Stimulated activated naive B cell treated with anti-CD40 and anti-IgM and Interleukin-4, amounts not matched to agents 10 μg/mL and 1 μg/mL and 100 μg/mL, for 72 hours (primary cell): ENCODE measurements around the gene SLC9A2.

Experiments
- ATAC-seq, 2 donors: fragments of 150-1000 bp; cut with Tn5 transposase; replicated peaks; 2 replicates each; pipeline ENCODE4 v1.10.0; 2021; ENCODE audit warnings: moderate library complexity in 1 of 2
- DNase-seq: peaks from one replicate; pipeline ENCODE4 v3.0.0; 2021
- H3K27ac Mint-ChIP-seq: one replicate; pipeline ENCODE4 v1.8.0; 2022; ENCODE audit warnings: mild to moderate bottlenecking, mixed read lengths
- H3K27me3 Mint-ChIP-seq, 2 donors: one replicate each; pipeline ENCODE4 v1.8.0; 2022; ENCODE audit warnings: mixed read lengths in 2 of 2
- H3K36me3 Mint-ChIP-seq, 2 donors: one replicate each; pipeline ENCODE4 v1.8.0; 2022; ENCODE audit warnings: mixed read lengths in 2 of 2, mild to moderate bottlenecking in 1 of 2
- H3K4me1 Mint-ChIP-seq, 2 donors: one replicate each; pipeline ENCODE4 v1.8.0; 2022; ENCODE audit warnings: mixed read lengths in 2 of 2, mild to moderate bottlenecking in 1 of 2
- H3K4me3 Mint-ChIP-seq, 2 donors: one replicate each; pipeline ENCODE4 v1.8.0; 2022; ENCODE audit warnings: mild to moderate bottlenecking in 2 of 2, mixed read lengths in 2 of 2, moderate library complexity in 1 of 2
- H3K9me3 Mint-ChIP-seq, 2 donors: one replicate each; pipeline ENCODE4 v1.8.0; 2022; ENCODE audit warnings: mixed read lengths in 2 of 2, mild to moderate bottlenecking in 1 of 2

The SLC9A2 gene

DNA sequence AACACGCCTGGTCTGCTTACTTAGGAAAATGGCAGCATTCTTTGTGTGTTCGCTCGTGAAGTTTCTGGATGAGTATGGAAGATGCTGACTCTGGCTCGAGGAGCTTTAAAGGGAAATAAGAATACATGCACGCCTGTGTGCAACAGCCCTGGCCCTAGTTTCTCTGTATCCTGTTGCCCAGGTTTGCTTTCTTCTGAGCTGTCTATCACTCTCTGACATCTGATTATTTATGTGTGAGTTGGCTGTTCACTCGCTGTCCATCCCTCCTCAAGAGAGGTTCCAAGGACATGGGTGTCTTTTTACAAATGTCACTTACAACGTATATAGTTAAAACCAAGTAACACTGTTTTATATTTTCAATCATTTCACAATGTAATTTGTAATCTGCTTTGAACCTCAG, 16.0 kb downstream of the SLC9A2 start:
- ATAC-seq (no peak), DNase-seq (no peak)
- H3K27ac Mint-ChIP-seq, result no peak overlapping the region
- peaks cover 9 to 19% of the 10 kb centered on the region in 2 donors for H3K27me3 Mint-ChIP-seq
- H3K36me3 Mint-ChIP-seq, result no peaks in the 10 kb centered on the region
- H3K4me3 Mint-ChIP-seq, result no peak overlapping the region
- H3K9me3 Mint-ChIP-seq, result no peaks in the 10 kb centered on the region
- H3K4me1 Mint-ChIP-seq, result no peaks in the 10 kb centered on the region

DNA sequence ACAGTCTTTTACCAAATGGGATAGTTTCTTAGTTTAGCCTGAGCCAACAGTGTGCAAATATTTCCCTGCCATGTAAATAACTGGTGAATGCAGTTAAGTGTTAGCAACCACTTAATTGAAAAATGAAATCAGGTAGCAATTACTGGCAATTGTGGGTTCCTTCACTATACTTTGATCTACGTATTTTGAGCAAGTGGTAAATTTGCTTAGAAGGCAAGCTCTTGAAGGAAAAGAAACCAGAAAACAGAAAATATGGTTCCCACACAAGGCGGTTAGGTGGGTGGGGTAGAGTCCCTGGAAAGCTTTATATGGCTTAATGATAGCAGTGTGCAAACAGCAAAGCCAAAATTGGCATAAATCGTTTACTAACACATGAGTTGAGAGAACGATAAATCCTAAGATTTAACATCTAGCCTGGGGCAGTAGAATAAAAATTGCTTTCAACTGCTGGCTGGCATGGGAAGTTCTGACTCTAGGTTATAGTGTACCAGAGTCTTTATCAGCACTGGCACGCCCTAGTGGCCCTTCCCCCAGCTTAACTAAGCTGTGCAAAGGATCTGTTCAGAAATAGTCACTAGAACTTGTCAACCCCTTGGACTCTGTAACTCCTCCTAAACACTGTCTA, 17.0 kb downstream of the SLC9A2 start:
- DNase-seq (no peak), ATAC-seq (no peak)
- Mint-ChIP-seq H3K36me3 (no peaks in the 10 kb centered on the region), H3K27ac (no peak overlapping the region), H3K9me3 (no peaks in the 10 kb centered on the region), H3K4me3 (no peak overlapping the region), H3K27me3 (peaks cover 9 to 24% of the 10 kb centered on the region in 2 donors), H3K4me1 (no peaks in the 10 kb centered on the region)

DNA sequence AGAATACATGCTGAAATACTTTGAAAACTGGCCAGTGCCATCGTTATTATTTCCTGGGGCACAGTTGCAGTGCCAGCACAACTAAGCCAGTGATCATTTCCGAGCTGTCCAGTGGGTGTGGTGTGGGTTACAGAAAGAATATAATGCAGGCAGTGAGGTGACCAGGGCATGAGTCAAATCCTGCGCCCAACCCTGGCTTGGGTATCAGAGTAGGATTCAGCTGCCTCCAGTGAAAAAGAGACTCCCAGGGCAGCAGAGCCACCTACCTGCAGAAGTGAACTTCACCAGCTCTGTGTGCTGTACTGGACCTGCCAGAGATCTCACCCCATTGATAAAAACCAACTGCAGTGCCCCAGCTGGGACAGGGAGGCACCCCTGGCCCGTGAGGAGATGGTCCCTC, 18.0 kb downstream of the SLC9A2 start:
- Mint-ChIP-seq H3K4me1 (no peaks in the 10 kb centered on the region), H3K27ac (no peak overlapping the region), H3K4me3 (no peak overlapping the region), H3K36me3 (no peaks in the 10 kb centered on the region), H3K27me3 (peaks cover 9 to 27% of the 10 kb centered on the region in 2 donors), H3K9me3 (no peaks in the 10 kb centered on the region)
- no peak for DNase-seq
- no peak for ATAC-seq

DNA sequence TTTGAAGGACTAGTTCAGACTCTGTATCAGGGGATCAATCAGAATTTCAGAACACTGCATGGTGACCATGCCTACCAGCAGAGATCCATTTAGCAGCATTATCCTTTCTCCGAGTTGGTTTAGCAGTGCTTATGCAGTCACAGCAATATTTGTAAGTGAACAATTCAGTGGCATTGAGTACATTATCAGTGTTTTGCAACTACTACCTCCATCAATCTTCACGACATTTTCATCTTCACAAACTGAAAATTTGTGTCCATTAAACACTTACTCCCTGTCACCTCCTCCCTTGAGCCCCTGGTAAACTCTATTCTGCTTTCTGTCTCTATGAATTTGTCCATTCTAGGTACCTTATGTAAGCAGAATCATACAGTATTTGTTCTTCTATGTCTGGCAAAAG, 20.1 kb downstream of the SLC9A2 start:
- peaks cover 17 to 37% of the 10 kb centered on the region in 2 donors for H3K27me3 Mint-ChIP-seq
- H3K36me3 Mint-ChIP-seq, result no peaks in the 10 kb centered on the region
- H3K27ac Mint-ChIP-seq, result no peak overlapping the region
- no peak for ATAC-seq
- H3K9me3 Mint-ChIP-seq, result no peaks in the 10 kb centered on the region
- no peak overlapping the region for H3K4me3 Mint-ChIP-seq
- no peaks in the 10 kb centered on the region for H3K4me1 Mint-ChIP-seq
- DNase-seq, result no peak

DNA sequence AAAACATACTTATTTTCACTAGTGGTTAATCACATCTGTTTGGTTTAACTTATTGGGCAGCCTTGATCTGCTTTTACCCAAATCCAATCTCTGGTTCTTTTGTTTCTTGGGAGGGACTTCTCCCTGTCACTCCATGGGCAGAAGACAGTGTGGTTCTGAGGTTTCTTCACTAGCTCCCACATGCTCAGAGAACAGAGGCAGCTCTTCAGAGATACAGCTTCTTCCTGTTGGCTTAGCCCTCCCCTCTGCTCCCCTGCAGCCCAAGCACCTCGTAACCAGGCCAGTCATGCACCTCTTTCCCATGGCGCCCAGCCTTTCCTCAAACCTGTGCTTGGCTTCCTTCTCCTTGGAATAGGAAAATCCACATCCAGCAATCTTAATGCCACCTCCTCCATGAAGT, 32.8 kb downstream of the SLC9A2 start:
- H3K4me1 Mint-ChIP-seq, result no peaks in the 10 kb centered on the region
- H3K27ac Mint-ChIP-seq, result no peak overlapping the region
- no peak for ATAC-seq
- peaks cover 14 to 25% of the 10 kb centered on the region in 2 donors for H3K27me3 Mint-ChIP-seq
- H3K9me3 Mint-ChIP-seq, result peaks cover 6 to 10% of the 10 kb centered on the region in 2 donors
- H3K4me3 Mint-ChIP-seq, result no peak overlapping the region
- no peak for DNase-seq
- H3K36me3 Mint-ChIP-seq, result no peaks in the 10 kb centered on the region

DNA sequence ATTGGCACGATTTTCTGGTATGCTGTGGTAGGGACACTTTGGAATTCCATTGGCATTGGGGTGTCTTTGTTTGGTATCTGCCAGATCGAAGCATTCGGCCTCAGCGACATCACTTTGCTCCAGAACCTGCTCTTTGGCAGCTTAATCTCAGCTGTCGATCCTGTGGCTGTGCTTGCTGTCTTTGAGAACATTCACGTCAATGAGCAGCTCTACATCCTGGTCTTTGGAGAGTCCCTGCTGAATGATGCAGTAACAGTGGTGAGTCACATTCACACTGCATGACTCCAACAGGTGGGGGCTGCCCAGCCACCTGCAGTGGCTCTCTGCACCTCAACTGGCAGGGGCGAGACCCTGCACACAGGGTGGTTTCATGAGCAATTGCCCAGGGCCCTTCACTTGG, 38.4 kb downstream of the SLC9A2 start:
- no peak overlapping the region for H3K4me3 Mint-ChIP-seq
- ATAC-seq, result peak; percentile 61 to 85
- peaks cover 8 to 14% of the 10 kb centered on the region in 2 donors for H3K27me3 Mint-ChIP-seq
- H3K27ac Mint-ChIP-seq, result no peak overlapping the region
- DNase-seq, result no peak
- H3K9me3 Mint-ChIP-seq, result no peaks in the 10 kb centered on the region
- no peaks in the 10 kb centered on the region for H3K36me3 Mint-ChIP-seq
- peaks cover 0 to 6% of the 10 kb centered on the region in 2 donors for H3K4me1 Mint-ChIP-seq

DNA sequence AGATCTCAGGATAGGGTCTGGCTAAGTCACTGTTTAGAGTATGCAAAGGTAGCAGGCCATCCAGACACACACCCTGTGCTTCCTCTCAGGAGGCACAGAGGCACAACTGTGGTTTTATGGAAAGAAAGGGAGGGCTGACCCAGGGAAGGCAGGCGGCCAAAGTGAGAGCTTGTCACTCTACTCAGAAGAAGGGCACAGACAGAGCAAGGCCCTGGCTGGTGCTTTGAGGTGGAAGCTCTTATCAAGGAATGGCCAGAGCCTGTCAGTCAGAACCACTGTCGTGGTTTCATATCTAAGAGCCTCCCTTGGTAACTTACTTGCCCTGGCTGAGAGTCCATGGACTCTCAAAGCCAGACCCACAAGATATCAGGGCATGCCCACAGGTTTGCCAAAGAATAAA, 40.7 kb downstream of the SLC9A2 start:
- no peak overlapping the region for H3K4me3 Mint-ChIP-seq
- peaks cover 0 to 8% of the 10 kb centered on the region in 2 donors for H3K4me1 Mint-ChIP-seq
- H3K36me3 Mint-ChIP-seq, result no peaks in the 10 kb centered on the region
- H3K9me3 Mint-ChIP-seq, result no peaks in the 10 kb centered on the region
- ATAC-seq, result no peak
- no peak overlapping the region for H3K27ac Mint-ChIP-seq
- H3K27me3 Mint-ChIP-seq, result peaks cover 6 to 8% of the 10 kb centered on the region in 2 donors
- no peak for DNase-seq

DNA sequence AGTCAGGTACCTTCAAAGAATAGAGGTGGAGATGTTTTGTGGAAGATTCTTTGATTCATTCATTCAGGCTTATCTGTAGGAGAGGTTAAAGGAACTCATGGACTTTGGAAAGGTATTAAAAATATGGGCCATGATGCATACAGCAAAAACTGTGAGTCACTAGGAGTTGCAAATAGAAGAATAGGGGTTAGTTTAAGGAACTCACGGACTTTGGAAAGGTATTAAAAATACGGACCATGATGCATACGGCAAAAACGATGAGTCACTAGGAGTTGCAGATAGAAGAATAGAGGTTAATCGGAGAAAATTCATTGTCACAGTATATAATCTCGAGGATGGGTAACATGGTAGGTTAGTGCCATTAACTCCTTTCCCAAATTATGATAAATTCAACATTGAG, 41.2 kb downstream of the SLC9A2 start:
- Mint-ChIP-seq H3K27me3 (peaks cover 6 to 8% of the 10 kb centered on the region in 2 donors), H3K4me1 (peaks cover 0 to 8% of the 10 kb centered on the region in 2 donors), H3K36me3 (no peaks in the 10 kb centered on the region), H3K4me3 (no peak overlapping the region), H3K9me3 (no peaks in the 10 kb centered on the region), H3K27ac (no peak overlapping the region)
- no peak for DNase-seq
- ATAC-seq, result no peak

DNA sequence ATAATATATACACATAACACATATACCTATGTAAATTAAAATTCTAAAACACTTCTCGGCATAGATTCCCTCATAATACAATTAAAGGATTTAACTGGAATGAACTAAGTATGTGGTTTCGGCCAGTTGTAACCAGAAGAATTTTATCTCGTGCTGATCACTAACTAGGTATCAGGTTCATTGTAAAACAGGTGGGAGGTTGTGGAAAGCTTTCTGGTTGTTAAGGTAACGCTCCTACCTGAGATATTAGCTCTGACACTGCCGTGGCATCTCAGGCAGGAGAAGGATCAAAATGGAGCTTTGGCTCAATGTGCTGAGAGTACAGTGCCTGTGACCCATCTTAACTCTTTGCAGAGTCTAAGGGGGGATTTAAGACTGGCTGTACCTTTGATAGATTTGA, 42.5 kb downstream of the SLC9A2 start:
- Mint-ChIP-seq H3K4me3 (no peak overlapping the region), H3K27ac (no peak overlapping the region), H3K4me1 (peaks cover 0 to 8% of the 10 kb centered on the region in 2 donors), H3K9me3 (no peaks in the 10 kb centered on the region), H3K36me3 (no peaks in the 10 kb centered on the region), H3K27me3 (peaks cover 6 to 8% of the 10 kb centered on the region in 2 donors)
- DNase-seq (no peak), ATAC-seq (no peak)

DNA sequence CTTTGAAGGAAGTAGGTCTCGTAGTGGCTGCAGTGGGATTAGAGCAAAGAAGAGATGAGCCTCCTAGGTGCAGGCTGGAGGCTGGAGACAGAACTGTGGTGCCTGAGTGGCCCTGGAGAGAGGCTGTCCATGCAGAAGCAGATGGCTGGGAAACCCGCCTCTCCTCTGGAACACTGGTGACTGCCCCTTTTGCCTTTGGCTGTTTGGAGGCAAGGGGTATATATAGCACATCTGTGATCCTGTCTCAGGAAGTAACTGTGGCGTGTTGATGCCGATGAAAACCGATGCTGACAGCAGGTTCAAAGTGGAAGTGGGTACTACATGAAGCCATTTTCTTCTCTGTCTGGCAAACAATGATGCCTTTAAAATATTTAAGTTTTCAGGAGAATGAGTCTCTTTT, 43.5 kb downstream of the SLC9A2 start:
- H3K9me3 Mint-ChIP-seq, result no peaks in the 10 kb centered on the region
- ATAC-seq, result peak in 1 of 2 donors; percentile 19
- peaks cover 8 to 10% of the 10 kb centered on the region in 2 donors for H3K27me3 Mint-ChIP-seq
- no peak overlapping the region for H3K4me3 Mint-ChIP-seq
- no peaks in the 10 kb centered on the region for H3K36me3 Mint-ChIP-seq
- no peak overlapping the region for H3K27ac Mint-ChIP-seq
- DNase-seq, result no peak
- H3K4me1 Mint-ChIP-seq, result peaks cover 0 to 11% of the 10 kb centered on the region in 2 donors

DNA sequence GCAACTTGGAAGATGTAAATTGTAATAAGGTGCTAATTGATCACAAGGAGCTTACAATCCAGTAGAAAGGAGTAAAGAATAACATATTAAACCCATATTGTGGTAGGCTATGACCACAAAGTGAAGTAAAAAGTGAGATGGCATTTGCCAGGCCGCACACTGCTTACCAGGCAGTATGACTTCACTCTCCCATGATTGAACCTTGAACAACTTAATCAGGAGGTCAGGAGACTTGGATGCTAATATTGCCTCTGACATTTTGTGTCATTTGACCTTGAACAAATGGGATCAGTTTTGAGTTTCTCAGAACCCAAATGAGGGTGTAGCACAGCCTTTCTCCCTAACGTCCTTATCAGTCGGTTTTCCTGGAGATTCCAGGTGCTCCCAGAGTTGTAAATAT, 44.0 kb downstream of the SLC9A2 start:
- Mint-ChIP-seq H3K36me3 (no peaks in the 10 kb centered on the region), H3K9me3 (no peaks in the 10 kb centered on the region), H3K27ac (no peak overlapping the region), H3K4me1 (peaks cover 0 to 11% of the 10 kb centered on the region in 2 donors), H3K27me3 (peaks cover 8 to 10% of the 10 kb centered on the region in 2 donors), H3K4me3 (no peak overlapping the region)
- DNase-seq, result no peak
- ATAC-seq, result no peak

DNA sequence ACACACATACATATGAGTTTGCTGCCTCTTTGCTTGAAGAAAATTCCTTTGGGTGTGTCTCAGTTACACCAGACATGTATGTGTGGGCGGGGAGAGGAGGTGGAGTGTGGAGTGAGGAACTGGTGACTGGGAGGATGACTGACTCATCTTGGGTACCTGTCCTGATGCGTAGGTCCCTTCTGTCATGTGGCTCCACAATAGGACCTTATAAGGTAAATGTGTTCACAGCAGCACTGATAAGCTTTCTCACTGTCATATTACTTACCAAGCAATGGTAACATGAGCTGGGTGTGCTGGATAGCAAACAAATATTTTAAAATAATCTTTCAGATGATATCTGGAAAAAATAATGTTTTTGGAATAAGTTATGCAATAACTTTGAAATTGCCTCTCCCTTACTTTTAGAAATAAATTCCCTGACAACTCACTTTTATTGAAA, 45.1 kb downstream of the SLC9A2 start:
- Mint-ChIP-seq H3K36me3 (no peaks in the 10 kb centered on the region), H3K9me3 (no peaks in the 10 kb centered on the region), H3K27me3 (peaks cover 8 to 10% of the 10 kb centered on the region in 2 donors), H3K27ac (no peak overlapping the region), H3K4me3 (no peak overlapping the region), H3K4me1 (peaks cover 0 to 11% of the 10 kb centered on the region in 2 donors)
- DNase-seq (peak; percentile 24), ATAC-seq (peak; percentile 90 to 96)

DNA sequence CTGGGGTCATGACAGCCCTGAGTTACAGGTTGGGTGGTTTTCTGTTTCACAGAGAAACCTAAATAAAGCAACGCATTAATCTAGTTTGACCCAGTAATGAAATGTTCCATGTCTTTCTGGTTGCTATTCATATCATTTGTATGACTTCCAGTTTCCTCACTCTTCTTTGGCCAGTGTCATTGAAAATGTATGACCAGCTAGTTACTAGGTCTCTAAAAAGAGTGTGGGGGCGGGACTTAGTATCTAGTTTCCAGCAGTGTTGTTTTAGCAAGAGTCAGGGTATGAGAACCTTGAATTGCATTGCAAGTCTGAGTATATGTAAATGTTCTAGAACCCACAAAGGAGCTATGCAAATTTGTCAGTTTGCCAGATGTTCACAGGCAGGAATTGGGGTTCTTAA, 47.7 kb downstream of the SLC9A2 start:
- peaks cover 1 to 11% of the 10 kb centered on the region in 2 donors for H3K4me1 Mint-ChIP-seq
- no peak overlapping the region for H3K4me3 Mint-ChIP-seq
- ATAC-seq (no peak), DNase-seq (no peak)
- H3K9me3 Mint-ChIP-seq, result no peaks in the 10 kb centered on the region
- peak overlapping the region; percentile 6 for H3K27ac Mint-ChIP-seq
- no peaks in the 10 kb centered on the region for H3K36me3 Mint-ChIP-seq
- peaks cover 6 to 8% of the 10 kb centered on the region in 2 donors for H3K27me3 Mint-ChIP-seq

DNA sequence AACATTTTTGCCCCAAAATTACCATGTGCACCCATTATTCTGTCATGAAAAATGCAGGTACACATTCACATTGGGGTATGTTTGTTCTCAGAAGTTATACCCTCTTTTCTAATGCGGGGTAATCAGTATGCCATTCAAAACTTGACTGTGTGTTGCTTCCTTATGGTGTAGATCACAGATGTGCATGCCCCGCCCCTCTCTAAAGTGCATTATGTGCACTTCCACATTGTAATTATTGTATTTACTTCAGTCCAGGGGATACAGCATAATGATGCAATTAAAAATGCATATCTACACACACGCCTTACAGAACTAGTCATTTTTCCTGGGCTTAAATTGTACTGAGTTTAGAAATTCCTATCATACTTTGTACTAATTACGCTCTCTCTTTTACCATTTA, 48.8 kb downstream of the SLC9A2 start:
- Mint-ChIP-seq H3K36me3 (no peaks in the 10 kb centered on the region), H3K27ac (no peak overlapping the region), H3K4me1 (peaks cover 6 to 8% of the 10 kb centered on the region in 2 donors), H3K4me3 (no peak overlapping the region), H3K9me3 (no peaks in the 10 kb centered on the region), H3K27me3 (peaks cover 0 to 4% of the 10 kb centered on the region in 2 donors)
- DNase-seq, result no peak
- ATAC-seq, result no peak

DNA sequence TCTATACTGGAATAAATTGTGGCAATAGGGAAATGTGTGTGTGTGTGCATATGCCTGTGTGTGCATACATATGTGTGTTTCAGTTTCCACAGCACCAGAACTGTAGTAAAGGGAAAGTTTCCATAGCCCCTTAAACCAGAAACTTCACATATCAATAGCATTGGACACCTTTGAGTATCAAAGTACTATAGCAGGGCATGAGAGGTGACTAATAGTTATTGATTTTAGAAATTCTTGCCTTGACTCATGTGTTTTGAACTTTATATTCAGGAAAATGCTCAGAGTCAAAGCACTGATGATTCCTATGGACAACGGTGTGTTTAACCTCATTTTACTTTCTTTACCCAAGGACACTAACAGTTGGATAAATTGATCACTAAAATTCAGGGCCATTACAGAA, 50.0 kb downstream of the SLC9A2 start:
- ATAC-seq (no peak), DNase-seq (no peak)
- H3K4me3 Mint-ChIP-seq, result no peak overlapping the region
- no peaks in the 10 kb centered on the region for H3K9me3 Mint-ChIP-seq
- peaks cover 6% of the 10 kb centered on the region in 2 donors for H3K4me1 Mint-ChIP-seq
- peaks cover 0 to 4% of the 10 kb centered on the region in 2 donors for H3K27me3 Mint-ChIP-seq
- no peak overlapping the region for H3K27ac Mint-ChIP-seq
- no peaks in the 10 kb centered on the region for H3K36me3 Mint-ChIP-seq
